CD4-positive, alpha-beta T cell treated with Interleukin-1 beta for 1 hour (primary cell): ENCODE results near the gene AVP.
"Not testable (repeated sequence)": the region's sequence is repeated elsewhere in the genome, so short reads cannot be mapped to it uniquely, and the experiment has no call there.

Experiments used
- DNase-seq, 2 donors: peaks; one replicate each; pipeline ENCODE4 v3.0.0-alpha.2; 2020 to 2022

AVP gene

DNA sequence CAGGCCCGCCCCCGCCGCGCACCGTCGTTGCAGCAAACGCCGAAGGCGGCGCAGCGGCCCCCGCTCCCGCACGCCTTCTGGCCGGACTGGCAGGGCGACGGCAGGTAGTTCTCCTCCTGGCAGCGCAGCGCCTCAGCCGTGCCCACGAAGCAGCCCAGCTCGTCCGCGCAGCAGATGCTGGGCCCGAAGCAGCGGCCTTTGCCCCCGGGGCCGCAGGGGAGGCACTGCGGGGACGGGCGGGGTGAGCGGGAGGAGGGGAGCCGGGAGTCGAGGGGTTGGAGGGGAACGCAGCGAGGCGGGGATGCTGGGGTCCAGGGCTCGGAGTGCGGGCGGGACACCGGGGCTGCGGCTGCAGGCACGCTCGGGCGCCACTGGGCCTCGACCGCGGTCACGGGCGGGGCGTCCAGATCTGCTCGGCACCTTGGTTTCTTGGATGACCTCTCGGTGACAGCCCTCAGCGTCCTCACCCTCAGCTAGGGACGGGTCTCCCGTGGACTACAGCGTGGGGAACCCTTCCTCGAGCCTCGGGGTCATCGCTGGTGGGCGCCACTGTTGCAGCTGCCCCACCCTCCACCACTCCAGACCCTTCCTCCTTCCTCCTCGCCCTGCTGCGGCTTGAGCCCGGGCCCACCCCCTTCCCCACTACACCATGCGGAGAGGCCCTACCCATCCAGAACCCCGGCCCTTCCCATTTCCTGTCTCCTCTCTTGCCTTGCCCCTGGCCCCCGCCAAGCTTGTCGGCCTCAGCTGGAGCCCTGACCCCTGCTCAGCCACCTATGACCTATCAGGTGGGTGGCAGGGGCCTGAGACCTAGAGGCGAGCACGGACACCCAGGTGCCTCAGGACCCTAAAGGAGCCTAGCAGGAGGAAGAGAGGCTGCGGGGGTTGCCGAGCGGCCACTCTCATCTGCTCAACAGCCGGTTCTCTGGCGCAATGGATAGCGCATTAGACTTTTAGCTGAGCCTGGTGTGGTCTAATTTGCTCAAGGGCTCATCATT lies 1.3 kb downstream of the AVP start:
- no peak for DNase-seq

DNA sequence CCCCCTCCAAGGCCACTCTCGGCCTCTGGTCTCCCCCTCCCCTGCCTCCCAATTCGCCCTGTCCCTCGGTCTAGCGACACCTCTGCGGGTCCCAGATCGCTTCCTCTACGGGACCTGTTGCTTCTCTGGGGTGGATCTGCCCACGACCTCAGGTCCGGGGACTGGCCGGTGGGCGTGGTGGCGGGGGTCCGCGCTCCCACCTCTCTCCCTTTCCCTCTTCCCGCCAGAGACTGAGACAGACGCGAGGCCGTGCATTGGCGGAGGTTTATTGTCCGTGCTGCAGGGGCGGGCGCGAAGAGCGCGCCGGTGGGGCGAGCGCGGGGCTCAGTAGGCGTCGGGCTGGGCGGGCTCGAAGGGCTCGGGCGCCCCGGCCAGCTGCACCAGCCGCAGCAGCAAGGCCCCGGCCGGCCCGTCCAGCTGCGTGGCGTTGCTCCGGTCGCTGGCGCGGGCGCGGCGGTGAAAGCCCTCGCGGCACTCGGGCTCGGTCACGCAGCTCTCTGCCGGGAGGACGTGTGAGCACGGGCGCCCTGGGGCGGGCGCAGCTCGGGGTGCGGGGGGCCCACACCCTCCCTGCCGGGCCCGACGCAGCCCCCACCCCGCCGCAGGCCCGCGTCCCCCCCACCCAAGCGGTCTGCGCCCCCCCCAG lies 2.1 kb downstream of the AVP start:
- no peak for DNase-seq

DNA sequence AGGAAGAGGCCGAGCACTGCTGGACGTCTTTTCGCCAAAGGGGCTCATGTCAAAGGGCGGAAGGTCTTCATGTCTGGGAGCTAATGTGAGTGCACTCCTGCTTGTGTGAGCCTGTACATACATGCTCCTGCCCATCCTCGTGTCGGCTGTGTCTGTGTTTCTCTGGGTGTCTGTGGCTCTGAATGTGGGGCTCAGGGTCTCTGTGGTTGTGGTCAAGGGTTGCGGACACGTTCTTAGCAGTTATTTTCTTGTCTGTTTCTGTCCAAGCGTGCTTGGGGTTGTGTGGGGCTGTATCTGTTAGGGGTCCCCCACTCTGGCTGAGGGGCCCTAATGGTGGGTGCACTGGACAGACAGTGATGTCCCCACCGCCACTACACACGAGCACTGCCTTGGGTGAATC lies 2.9 kb downstream of the AVP start:
- DNase-seq, result no peak

DNA sequence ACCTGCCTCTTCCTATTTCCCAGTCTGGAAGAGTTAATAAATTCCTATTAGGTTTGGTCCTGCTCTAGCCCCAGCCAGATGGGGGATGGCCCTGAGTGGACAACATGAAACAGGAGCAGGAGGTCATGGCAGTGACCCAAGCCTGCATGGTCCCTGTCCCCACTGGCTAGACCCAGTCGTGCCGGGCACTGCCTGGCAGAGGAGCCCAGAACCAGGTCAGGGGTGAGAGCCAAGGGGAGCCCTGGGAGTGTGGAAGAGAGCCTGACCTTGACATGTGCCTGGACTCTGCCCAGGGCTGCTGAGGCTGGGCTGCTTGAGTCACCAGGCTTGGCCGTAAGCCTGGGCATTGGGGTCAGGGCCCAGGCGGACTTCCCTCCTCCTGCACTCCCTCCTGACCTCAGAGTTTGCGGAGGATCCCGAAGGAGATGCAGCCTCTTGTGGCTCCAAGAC lies 3.6 kb downstream of the AVP start:
- DNase-seq, result no peak

DNA sequence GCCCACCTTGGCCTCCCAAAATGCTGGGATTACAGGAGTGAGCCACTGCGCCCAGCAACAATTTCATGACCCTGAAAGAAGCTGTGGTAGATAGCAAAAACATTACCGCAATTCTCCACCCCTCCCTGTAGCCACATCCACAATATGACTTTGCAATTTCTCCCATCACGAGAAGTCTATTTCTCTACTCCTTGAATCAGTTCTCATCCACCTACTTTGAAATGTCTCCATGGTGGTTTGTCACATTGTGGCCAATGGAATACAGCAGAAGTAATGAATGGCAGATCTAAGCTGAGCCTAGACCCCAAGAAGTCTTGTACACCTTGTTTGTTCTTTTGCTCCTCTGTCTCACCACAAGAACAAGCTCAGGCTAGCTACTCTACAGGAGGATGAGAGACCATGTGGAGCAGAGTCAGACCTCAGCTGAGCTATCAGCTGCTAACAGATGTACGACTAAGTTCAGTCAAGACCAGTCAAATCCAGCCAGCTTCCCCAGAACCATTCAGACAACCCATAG lies 6.8 kb downstream of the AVP start:
- no peak for DNase-seq

DNA sequence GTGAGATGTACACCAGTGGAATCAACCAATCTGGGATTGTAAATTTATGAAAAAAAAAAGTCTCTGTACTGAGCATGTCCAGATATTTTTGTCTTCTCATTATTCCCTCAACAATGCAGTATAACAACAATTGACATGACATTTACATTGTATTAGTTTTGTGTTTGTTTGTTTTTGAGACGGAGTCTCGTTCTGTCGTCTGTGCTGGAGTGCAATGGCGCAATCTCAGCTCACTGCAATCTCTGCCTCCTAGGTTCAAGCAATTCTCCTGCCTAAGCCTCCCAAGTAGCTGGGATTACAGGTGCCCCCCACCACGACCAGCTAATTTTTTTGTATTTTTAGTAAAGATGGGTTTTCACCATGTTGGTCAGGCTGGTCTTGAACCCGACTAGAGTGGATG lies 9.2 kb downstream of the AVP start:
- DNase-seq, result not testable (repeated sequence)

DNA sequence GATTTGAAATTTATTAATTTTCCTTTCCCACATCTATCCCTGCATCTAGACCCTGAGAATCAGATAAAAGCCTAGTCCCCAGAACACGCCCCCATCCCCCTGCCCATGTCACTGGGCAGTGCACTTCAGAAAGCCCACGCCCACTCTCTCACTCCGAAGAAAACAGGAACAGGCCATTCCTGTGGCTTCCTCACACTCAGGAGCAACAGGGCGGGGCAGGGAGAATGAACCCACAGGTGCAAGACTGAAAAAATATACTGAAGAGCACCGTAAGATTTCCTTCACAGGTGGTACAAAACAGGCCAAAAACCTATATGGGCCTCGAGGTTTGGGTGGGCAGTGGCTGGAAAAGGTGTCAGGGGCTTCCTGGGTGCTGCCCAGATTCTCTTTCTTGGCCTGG lies 9.7 kb downstream of the AVP start:
- DNase-seq, result no peak

DNA sequence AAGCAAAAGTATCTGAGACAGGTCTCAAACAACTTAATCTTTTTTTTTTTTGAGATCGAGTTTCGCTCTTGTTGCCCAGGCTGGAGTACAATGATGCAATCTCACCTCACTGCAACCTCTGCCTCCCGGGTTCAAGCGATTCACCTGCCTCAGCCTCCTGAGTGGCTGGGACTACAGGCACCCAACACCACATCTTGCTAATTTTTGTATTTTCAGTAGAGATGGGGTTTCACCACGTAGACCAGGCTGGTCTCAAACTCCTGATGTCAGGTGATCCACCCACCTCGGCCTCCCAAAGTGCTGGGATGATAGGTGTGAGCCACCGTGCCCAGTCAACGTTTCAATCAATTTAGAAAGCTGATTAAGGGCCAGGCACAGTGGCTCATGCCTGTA lies 11.3 kb downstream of the AVP start:
- DNase-seq, result not testable (repeated sequence)

DNA sequence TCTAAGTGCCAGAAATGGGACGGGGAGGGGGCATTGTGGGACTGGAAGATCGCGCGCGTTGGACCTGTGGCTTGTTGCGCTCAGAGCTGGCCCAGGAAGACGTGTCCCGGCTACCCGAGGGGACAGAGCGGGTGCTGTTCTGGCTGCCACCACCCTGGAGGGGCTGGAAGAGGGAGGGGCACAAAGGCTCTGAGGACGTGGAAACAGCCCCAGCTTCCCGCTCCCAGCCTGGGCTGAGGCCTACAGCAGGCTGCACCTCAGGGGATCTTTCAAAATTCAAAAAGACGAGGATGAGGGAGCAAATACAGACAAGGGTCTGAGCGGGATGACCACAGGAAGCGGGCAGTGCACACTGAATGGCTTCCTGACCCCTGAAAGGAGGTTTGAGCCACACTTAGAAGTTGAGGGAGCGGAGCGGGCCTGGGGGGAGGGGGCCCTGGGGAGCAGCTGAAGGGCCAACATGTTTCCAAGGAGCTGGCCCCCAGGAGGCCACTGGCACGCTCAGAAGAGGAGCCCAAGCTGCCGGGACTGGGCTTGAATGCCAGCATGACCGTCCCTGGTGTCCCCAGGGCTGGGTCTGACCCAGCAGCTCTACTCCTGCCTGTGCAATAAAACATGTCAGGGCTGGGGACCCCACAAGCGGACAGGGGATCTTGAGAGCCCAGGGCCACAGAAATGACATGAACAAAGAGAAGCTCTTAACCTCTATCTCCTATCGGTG lies 11.8 kb downstream of the AVP start:
- no peak for DNase-seq

DNA sequence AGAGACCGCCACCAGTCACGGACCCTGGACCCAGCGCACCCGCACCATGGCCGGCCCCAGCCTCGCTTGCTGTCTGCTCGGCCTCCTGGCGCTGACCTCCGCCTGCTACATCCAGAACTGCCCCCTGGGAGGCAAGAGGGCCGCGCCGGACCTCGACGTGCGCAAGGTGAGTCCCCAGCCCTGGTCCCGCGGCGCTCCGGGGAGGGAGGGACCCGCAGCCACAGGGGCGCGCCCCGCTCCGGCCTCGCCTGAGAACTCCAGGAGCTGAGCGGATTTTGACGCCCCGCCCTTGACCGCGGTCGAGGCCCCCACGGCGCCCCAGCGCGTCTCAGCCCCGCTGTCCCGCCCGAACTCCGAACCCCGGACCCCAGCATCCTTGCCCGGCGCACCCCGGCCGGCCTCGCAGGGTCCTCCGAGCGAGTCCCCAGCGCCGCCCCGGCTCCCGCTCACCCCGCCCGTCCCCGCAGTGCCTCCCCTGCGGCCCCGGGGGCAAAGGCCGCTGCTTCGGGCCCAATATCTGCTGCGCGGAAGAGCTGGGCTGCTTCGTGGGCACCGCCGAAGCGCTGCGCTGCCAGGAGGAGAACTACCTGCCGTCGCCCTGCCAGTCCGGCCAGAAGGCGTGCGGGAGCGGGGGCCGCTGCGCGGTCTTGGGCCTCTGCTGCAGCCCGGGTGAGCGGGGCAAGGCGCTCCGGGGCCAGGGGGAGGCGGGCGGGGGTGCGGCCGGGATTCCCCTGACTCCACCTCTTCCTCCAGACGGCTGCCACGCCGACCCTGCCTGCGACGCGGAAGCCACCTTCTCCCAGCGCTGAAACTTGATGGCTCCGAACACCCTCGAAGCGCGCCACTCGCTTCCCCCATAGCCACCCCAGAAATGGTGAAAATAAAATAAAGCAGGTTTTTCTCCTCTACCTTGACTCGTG lies 12.7 kb downstream of the AVP start, which contains the start of gene OXT:
TSS of gene OXT (plus strand) at position 11 of the 920 bp plus-strand sequence. CDS start at position 47, 36 bp downstream.
- DNase-seq, result peak; percentile 76 to 81

DNA sequence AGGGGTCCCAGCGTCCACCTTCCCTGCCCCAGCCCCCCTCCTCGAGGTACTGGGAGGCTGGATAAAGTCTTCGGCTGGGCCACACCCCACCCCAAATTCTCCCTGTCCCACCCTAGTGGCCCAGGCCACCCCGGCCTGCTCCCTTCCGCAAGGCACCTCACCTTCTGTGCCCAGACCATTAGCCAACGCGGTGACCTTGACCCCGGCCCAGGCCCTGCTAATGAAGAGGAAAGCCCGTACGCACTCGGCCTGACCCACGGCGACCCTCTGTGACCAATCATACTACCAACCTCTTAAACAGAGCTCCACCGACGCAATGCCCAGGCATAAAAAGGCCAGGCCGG lies 13.3 kb downstream of the AVP start:
- no peak for DNase-seq

DNA sequence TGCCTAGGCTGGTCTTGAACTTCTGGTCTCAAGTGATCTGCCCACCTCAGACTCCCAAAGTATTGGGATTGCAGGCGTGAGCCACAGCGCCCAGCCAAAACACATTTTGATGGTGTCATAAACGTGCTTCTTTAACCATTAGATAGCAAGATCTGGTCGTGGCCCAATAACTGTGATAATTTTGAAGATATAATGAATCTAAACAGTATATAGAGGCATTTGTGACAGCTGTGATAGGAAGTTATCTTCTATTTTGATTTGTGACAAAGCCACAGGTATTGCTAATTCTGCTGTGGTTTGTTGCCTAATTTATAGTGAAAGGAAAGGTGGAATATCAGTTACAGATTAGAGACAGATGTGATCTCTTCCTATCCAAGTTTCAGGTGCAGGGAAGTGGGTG lies 13.8 kb downstream of the AVP start:
- DNase-seq, result no peak

DNA sequence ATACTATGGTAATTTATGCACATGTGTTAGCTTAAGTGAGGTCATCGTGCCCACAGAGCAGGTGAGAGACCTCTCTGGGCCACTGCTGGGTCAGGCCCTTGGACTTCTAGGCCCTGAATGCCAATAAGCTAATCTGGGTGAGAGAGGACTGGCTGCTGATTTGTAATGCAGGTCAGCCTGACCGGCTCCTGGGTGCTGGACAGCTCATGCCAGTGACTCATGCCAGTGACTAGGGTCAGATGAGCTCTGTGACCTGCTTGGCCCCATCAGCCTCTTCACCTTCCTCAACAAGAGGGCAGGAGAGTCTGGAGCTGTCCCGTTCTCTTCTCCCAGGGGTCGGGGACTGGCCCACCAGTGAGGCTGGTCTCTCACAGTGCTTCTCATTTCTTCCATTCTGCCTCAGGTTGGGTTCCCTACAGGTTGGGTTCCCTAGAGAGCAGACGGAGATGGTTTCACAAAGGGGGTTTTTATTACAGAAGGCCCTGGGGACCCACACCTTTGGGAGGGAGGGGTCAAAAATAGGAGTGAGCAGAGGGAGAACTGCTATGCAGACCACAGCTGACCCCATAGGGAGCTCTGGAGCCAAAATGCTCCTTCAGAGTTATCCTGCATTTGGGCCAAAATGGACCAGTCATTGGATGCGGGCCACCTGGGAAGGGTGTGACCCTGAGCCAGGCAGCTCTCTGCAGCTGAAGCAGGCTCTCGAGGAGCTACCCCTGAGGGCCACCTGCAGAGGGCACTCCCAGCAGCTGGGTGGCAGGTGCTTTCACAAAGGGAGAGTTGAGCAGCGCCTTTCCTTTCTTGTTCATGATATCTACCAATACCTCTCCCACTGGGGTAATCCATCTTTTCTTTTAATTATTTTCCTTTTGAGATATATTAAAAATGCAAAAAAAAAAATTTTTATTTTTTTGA lies 15.3 kb downstream of the AVP start:
- DNase-seq, result peak; percentile 37 to 54

DNA sequence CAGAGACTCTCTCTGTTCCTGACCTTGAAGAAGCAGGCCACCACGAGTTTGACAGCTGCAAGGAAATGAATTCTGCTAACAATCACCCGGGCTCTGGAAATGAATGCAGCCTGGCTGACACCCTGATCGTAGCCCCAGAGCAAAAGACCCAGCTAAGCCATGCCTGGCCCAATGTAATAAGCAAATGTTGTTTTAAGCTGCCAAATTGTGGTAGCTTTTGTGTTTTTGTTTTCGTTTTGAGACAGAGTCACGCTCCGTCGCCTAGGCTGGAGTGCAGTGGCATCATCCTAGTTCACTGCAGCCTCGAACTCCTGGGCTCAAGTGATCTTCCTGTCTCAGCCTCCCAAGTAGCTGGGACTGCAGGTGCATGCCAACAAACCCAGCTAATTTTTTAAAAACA lies 16.4 kb downstream of the AVP start:
- DNase-seq, result no peak

DNA sequence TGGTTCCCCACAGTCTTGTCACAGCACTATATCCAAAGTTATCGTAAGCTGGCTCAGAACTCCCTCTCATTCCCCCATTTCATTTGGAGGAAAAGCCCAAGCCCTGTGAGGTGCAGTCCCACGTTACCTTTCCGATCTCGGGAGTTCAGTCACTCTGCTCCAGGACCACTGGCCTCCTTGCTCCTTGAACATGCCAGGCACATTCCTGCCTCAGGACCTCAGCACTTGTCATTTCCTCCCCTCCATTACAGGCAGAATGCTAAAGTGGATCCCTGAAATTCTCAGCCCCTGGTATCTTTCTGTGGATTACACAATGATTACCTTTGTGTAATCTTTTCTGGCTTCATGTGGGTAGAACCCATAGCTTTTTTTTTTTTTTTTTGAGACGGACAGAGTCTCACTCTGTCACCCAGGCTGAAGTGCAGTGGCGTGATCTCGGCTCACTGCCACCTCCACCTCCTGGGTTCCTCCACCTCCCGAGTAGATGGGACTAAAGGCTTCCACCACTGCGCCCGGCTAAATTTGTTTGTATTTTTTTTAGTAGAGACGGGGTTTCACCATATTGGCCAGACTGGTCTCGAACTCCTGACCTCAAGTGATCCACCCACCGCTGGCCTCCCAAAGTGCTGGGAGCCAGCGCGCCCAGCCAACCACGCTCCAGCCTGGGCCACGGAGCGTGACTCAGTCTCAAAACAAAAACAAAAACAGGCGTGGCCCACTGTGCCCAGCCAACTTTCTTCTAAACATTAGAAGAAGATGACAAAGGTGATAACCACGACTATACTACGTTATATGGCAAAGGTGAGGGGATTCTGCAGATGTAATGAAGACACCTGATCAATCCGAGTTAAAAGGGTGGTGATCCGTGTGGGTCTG lies 17.1 kb downstream of the AVP start:
- DNase-seq, result no peak

DNA sequence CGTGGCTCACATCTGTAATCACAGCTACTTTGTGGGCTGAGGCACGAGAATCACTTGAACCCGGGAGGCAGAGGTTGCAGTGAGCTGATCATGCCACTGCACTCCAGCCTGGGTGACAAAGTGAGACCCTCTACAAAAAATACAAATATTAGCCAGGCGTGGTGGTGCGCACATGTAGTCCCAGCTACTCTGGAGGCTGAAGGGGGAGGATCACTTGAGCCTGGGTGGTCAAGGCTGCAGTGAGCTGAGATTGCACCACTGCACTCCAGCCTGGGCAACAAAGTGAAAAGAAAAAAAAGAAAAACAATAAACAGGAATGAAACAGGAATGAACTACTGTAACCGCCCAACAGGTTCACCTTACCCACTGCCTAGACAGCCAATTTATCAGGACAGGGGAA lies 20.4 kb downstream of the AVP start:
- not testable (repeated sequence) for DNase-seq

DNA sequence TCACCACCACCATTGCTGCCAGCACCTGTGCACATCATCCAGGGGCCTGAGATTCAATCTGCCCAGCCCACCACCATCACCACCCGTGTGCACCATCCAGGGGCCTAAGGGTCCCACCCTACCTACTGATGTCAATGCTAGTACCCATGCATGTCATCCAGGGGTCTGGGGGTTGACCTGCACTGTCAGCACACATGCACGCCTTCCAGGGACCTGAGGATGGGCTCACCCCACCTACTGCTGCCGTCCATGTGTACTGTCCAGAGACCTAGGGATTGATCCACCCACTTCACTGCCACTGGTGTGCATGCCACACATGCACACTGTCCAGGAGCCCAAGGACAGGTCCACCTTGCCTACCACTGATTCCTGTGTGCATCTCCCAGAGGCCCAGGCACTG lies 25.0 kb downstream of the AVP start:
- no peak for DNase-seq

DNA sequence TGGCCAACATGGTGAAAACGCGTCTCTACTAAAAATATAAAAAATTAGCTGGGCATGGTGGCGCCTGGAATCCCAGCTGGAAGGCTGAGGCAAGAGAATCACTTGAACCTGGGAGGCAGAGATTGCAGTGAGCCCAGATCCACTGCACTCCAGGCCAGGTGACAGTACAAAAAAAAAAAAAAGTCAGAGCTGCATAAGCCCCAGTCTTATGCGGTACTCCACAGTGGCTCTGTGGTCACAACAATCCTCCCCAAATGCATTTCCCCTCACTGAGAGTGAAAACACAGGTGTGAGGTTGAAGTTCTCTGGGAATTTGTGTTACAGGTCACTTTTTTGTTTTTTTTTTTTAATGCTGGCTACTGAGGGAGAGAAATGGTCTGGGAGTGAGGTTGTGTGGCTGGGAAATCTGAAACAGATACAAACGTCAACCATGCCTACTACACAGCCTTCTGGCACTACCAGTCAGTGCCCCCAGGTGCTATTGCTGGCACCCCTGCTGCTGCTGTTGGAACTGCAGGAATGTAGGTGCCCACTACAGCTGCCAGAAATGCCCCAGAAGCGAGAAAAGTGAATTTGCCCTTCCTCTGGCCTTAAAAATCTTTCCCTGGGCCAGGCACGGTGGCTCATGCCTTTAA lies 33.0 kb downstream of the AVP start:
- no peak for DNase-seq
